Stimulated activated CD8-positive, alpha-beta memory T cell treated with anti-CD3 and anti-CD28 coated beads, Interleukin-15, amount 100 ng/mL, for 48 hours (primary cell): ENCODE results near the gene PDYN.

Experiments used
- DNase-seq, 2 donors: peaks; one replicate each; pipeline ENCODE4 v3.0.0-alpha.2; 2020; ENCODE audit warnings: low read depth in 2 of 2

PDYN gene

GRCh38 chr20:1995531-1996310 is 1.9 kb upstream of the PDYN start:
- DNase-seq = no peak

DNA sequence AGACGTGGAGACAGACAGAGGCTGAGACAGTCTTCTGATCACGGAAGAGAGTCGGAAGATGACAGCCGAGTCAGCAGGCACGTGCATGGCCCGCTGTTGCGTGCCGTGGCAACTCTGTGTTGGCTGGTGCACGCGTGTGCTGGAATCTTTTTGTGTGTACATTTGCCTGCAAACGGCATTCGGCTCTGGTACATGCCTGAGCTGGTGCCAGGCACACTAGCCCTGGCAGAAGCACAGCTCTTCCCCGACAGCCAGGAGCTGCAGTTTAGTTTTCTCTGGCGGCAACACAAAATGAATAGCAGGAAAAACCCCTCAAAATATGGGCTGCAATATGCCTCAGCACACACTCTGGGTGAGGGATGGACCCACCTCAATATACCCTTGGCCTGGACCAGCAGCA is 769 bp upstream of the PDYN start:
- DNase-seq = no peak

DNA sequence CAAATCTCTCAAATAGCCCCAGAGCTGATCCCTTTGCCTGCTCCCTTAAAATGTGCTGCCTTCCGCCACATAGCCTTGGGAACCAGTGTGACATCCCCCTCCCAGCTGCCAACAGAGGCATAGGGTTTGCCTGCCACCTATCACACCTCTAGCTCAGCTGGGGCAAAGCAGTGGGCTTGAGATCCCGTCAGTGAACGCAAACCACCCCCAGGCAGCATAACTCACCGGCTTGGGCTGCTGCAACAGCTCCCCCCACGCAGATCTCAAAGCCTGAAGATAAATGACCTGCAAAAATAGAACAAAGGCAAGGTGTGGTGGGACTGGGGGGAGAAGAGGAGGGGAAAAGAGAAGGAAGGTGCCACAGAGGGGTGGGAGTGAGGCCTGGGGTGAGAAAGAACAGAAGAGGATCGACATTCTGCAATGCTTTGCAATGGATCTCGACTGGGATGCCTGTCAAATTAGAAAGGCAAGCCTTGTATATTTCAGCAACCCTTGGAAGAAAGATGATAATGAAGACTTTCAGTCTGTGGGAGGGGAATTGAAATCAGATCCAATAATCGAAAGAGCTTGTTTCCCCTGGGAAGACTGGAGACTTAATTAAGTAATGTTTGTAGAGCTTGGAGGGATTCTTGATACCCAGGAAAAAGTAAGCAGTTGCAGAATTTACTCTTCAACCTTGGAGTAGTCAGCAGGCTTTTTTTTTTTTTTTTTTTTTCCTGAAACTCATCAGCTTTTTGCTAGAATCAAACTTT is 1.3 kb downstream of the PDYN start:
- DNase-seq = no peak

GRCh38 chr20:1987826-1988225 is 6.0 kb downstream of the PDYN start:
- no peak for DNase-seq

GRCh38 chr20:1983301-1983700 is 10.6 kb downstream of the PDYN start:
- DNase-seq = no peak

GRCh38 chr20:1982686-1983085 is 11.2 kb downstream of the PDYN start:
- no peak for DNase-seq

- no peak for DNase-seq
Measured at GRCh38 chr20:1979106-1979778, 14.6 kb downstream of the PDYN start.

GRCh38 chr20:1975291-1975690 is 18.6 kb downstream of the PDYN start:
- DNase-seq = no peak

GRCh38 chr20:1973601-1974440 is 20.0 kb downstream of the PDYN start:
- no peak for DNase-seq

GRCh38 chr20:1971893-1972586 is 21.8 kb downstream of the PDYN start:
- no peak for DNase-seq

DNA sequence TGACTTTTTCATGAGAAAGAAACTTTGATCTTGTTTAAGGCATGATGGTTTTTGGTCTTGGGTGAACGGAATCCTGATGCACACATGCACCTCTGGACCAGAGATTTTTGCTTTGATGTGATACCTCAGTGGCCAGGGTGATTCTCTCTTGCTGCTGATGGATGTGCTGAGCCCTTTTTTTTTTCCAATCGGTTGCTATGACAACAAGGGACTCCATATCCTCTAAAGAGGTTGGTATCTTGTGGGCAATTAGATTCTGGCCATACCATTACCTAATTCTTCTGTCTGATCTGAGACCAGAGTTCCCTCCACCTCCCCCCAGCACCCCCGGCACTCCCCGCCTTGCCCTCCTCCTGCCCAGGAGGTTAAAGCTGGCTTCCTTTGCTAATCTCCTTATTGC is 24.9 kb downstream of the PDYN start:
- no peak for DNase-seq

- peak; percentile 60 to 75 for DNase-seq
Measured at GRCh38 chr20:1965520-1966351, 28.1 kb downstream of the PDYN start.

DNA sequence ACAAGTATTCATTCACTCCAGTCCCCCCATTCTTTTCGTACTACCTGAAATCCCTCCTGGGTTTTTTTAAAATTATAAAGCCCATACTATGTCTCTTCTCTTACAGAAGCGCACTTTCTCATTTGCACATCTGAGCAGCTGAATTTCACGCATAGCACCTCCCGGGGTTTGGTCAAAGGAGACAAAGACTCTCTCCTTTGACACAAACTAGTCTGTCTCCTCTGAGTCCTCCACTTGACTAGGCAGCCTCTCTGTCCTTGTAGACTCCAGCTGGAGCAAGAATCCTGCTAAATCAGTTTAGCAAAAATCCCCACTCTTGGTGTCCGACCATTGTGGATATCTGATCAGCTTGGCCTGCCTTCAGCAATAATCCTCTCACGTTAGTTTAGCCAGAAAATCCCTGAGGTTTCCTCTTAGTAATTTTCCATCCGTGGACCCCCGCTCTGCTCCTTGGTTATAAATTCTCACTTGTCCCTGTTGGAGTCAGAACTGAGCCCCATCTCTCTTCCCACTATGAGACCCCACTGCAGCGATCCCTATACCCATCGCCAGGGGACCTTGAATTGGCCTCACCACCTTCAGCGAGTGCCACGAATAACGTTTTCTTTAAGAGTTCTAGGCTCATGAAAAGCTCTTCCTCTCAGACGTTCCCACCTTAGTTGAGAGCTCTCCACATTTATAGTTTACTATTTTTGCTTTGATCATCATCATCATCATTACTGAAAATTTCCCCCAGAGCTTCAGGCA is 29.0 kb downstream of the PDYN start:
- no peak for DNase-seq

DNA sequence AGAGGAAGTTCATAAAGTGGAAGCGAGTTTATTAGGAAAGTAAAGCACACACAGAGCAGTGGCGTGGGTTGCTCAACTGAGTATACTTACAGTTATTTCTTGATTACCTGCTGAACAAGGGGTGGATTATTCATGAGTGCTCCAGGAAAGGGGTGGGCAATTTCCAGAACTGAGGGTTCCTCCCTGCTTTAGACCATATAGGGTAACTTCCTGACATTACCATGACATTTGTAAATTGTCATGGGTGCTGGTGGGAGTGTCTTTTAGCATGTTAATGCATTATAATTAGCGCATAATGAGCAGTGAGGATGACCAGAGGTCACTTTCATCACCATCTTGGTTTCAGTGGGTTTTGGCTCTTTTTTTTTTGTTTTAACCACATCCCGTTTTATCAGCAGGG is 29.8 kb downstream of the PDYN start:
- DNase-seq = no peak

DNA sequence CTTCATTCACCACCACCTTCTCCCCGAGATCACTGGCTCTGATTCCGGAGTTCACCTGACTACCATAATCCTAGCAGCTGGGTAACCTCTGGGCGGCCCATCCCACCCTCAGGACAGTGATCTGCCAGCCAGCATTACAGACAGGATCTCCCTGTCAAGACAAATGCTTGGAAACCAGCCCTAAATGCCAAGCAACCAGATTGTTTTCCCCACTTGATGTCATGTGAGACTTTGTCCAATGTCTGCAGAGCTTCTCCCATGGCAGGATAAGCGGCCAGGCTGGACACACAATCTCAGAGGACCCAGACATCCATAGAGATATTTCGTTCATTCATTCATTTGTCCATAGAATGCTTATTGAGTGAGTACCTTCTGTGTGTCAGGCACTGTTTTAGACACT is 32.5 kb downstream of the PDYN start:
- no peak for DNase-seq

GRCh38 chr20:1959156-1959555 is 34.7 kb downstream of the PDYN start:
- no peak for DNase-seq

- no peak for DNase-seq
Measured at GRCh38 chr20:1958426-1958825, 35.4 kb downstream of the PDYN start.

GRCh38 chr20:1955217-1955616 is 38.6 kb downstream of the PDYN start:
- no peak for DNase-seq

- DNase-seq = no peak
Measured at GRCh38 chr20:1953621-1954020, 40.2 kb downstream of the PDYN start.
